ENCODE results near the gene SPRTN.

The SPRTN gene

GRCh38 chr1:231353086-231353485 is 15.0 kb downstream of the SPRTN start:
- no peak overlapping the region for H3K4me3 Mint-ChIP-seq
- peaks cover 6% of the 10 kb centered on the region for H3K4me1 Mint-ChIP-seq (ENCODE audit: low read depth)
- H3K9me3 Mint-ChIP-seq, result no peaks in the 10 kb centered on the region
- H3K27ac Mint-ChIP-seq, result no peak overlapping the region
- peaks cover 57% of the 10 kb centered on the region for H3K36me3 Mint-ChIP-seq (ENCODE audit: low read depth)
- H3K27me3 Mint-ChIP-seq, result no peaks in the 10 kb centered on the region
- DNase-seq, result no peak

GRCh38 chr1:231354330-231355020 is 16.4 kb downstream of the SPRTN start:
- H3K9me3 Mint-ChIP-seq, result no peaks in the 10 kb centered on the region
- no peaks in the 10 kb centered on the region for H3K27me3 Mint-ChIP-seq
- no peak overlapping the region for H3K4me3 Mint-ChIP-seq
- peaks cover 43% of the 10 kb centered on the region for H3K36me3 Mint-ChIP-seq (ENCODE audit: low read depth)
- DNase-seq, result no peak
- peaks cover 7% of the 10 kb centered on the region for H3K4me1 Mint-ChIP-seq (ENCODE audit: low read depth)
- H3K27ac Mint-ChIP-seq, result peak overlapping the region; percentile 4

GRCh38 chr1:231355171-231355570 is 17.1 kb downstream of the SPRTN start:
- Mint-ChIP-seq H3K9me3 (no peaks in the 10 kb centered on the region), H3K27ac (peak overlapping the region; percentile 31), H3K4me1 (ENCODE audit: low read depth) (peaks cover 7% of the 10 kb centered on the region), H3K4me3 (no peak overlapping the region), H3K36me3 (ENCODE audit: low read depth) (peaks cover 36% of the 10 kb centered on the region), H3K27me3 (no peaks in the 10 kb centered on the region)
- DNase-seq, result no peak

- H3K27ac Mint-ChIP-seq, result no peak overlapping the region
- H3K4me1 Mint-ChIP-seq (ENCODE audit: low read depth), result peaks cover 7% of the 10 kb centered on the region
- DNase-seq, result no peak
- no peak overlapping the region for H3K4me3 Mint-ChIP-seq
- no peaks in the 10 kb centered on the region for H3K27me3 Mint-ChIP-seq
- H3K9me3 Mint-ChIP-seq, result no peaks in the 10 kb centered on the region
- H3K36me3 Mint-ChIP-seq (ENCODE audit: low read depth), result peaks cover 28% of the 10 kb centered on the region
Measured at GRCh38 chr1:231357187-231357772, 19.2 kb downstream of the SPRTN start.

- Mint-ChIP-seq H3K4me3 (no peak overlapping the region), H3K9me3 (no peaks in the 10 kb centered on the region), H3K36me3 (ENCODE audit: low read depth) (peaks cover 24% of the 10 kb centered on the region), H3K27me3 (no peaks in the 10 kb centered on the region), H3K4me1 (ENCODE audit: low read depth) (peaks cover 7% of the 10 kb centered on the region), H3K27ac (peak overlapping the region; percentile 57)
- DNase-seq, result no peak
Measured at GRCh38 chr1:231357831-231358354, 19.8 kb downstream of the SPRTN start.

- peaks cover 23% of the 10 kb centered on the region for H3K36me3 Mint-ChIP-seq (ENCODE audit: low read depth)
- H3K27me3 Mint-ChIP-seq, result no peaks in the 10 kb centered on the region
- peaks cover 7% of the 10 kb centered on the region for H3K4me1 Mint-ChIP-seq (ENCODE audit: low read depth)
- H3K4me3 Mint-ChIP-seq, result no peak overlapping the region
- H3K27ac Mint-ChIP-seq, result peak overlapping the region; percentile 2
- no peak for DNase-seq
- H3K9me3 Mint-ChIP-seq, result no peaks in the 10 kb centered on the region
Measured at GRCh38 chr1:231359113-231359512, 21.0 kb downstream of the SPRTN start.

- no peaks in the 10 kb centered on the region for H3K27me3 Mint-ChIP-seq
- peaks cover 41% of the 10 kb centered on the region for H3K36me3 Mint-ChIP-seq (ENCODE audit: low read depth)
- H3K9me3 Mint-ChIP-seq, result no peaks in the 10 kb centered on the region
- peaks cover 9% of the 10 kb centered on the region for H3K4me1 Mint-ChIP-seq (ENCODE audit: low read depth)
- H3K27ac Mint-ChIP-seq, result no peak overlapping the region
- H3K4me3 Mint-ChIP-seq, result no peak overlapping the region
- DNase-seq, result no peak
Measured at GRCh38 chr1:231362325-231362724, 24.2 kb downstream of the SPRTN start.

- Mint-ChIP-seq H3K36me3 (ENCODE audit: low read depth) (peaks cover 49% of the 10 kb centered on the region), H3K4me1 (ENCODE audit: low read depth) (peaks cover 2% of the 10 kb centered on the region), H3K4me3 (no peak overlapping the region), H3K27ac (peak overlapping the region; percentile 65), H3K27me3 (no peaks in the 10 kb centered on the region), H3K9me3 (no peaks in the 10 kb centered on the region)
- DNase-seq, result no peak
Measured at GRCh38 chr1:231363624-231364023, 25.5 kb downstream of the SPRTN start.

- Mint-ChIP-seq H3K9me3 (no peaks in the 10 kb centered on the region), H3K27ac (peak overlapping the region; percentile 51), H3K4me1 (ENCODE audit: low read depth) (peaks cover 2% of the 10 kb centered on the region), H3K36me3 (ENCODE audit: low read depth) (peaks cover 52% of the 10 kb centered on the region), H3K4me3 (no peak overlapping the region), H3K27me3 (no peaks in the 10 kb centered on the region)
- DNase-seq, result no peak
Measured at GRCh38 chr1:231364192-231364591, 26.1 kb downstream of the SPRTN start.

GRCh38 chr1:231369282-231369681 is 31.2 kb downstream of the SPRTN start:
- H3K27ac Mint-ChIP-seq, result peak overlapping the region; percentile 10
- peaks cover 43% of the 10 kb centered on the region for H3K36me3 Mint-ChIP-seq (ENCODE audit: low read depth)
- no peak overlapping the region for H3K4me3 Mint-ChIP-seq
- no peaks in the 10 kb centered on the region for H3K27me3 Mint-ChIP-seq
- H3K4me1 Mint-ChIP-seq (ENCODE audit: low read depth), result peaks cover 2% of the 10 kb centered on the region
- DNase-seq, result no peak
- H3K9me3 Mint-ChIP-seq, result no peaks in the 10 kb centered on the region

GRCh38 chr1:231372501-231372900 is 34.4 kb downstream of the SPRTN start:
- Mint-ChIP-seq H3K27ac (no peak overlapping the region), H3K27me3 (no peaks in the 10 kb centered on the region), H3K36me3 (ENCODE audit: low read depth) (peaks cover 21% of the 10 kb centered on the region), H3K9me3 (no peaks in the 10 kb centered on the region), H3K4me3 (no peak overlapping the region), H3K4me1 (ENCODE audit: low read depth) (peaks cover 19% of the 10 kb centered on the region)
- no peak for DNase-seq

- H3K4me3 Mint-ChIP-seq, result no peak overlapping the region
- H3K27ac Mint-ChIP-seq, result no peak overlapping the region
Measured at GRCh38 chr1:231374394-231374793, 36.3 kb downstream of the SPRTN start.

GRCh38 chr1:231376101-231376500 is 38.0 kb downstream of the SPRTN start:
- no peak for DNase-seq
- Mint-ChIP-seq H3K4me1 (ENCODE audit: low read depth) (peaks cover 42% of the 10 kb centered on the region), H3K9me3 (no peaks in the 10 kb centered on the region), H3K27ac (no peak overlapping the region), H3K27me3 (no peaks in the 10 kb centered on the region), H3K36me3 (ENCODE audit: low read depth) (peaks cover 7% of the 10 kb centered on the region), H3K4me3 (no peak overlapping the region)

More at GRCh38 chr1:231374394-231374793, 36.3 kb downstream of the SPRTN start:
- Mint-ChIP-seq H3K27me3 (no peaks in the 10 kb centered on the region), H3K9me3 (no peaks in the 10 kb centered on the region), H3K4me1 (ENCODE audit: low read depth) (peaks cover 34% of the 10 kb centered on the region), H3K36me3 (ENCODE audit: low read depth) (peaks cover 11% of the 10 kb centered on the region)
- DNase-seq, result no peak

GRCh38 chr1:231376875-231377549 is 38.9 kb downstream of the SPRTN start:
- Mint-ChIP-seq H3K36me3 (ENCODE audit: low read depth) (peaks cover 4% of the 10 kb centered on the region), H3K9me3 (no peaks in the 10 kb centered on the region), H3K4me3 (no peak overlapping the region), H3K27me3 (no peaks in the 10 kb centered on the region), H3K4me1 (ENCODE audit: low read depth) (peaks cover 51% of the 10 kb centered on the region), H3K27ac (peak overlapping the region; percentile 84)
- DNase-seq, result peak; percentile 37

GRCh38 chr1:231381729-231382128 is 43.6 kb downstream of the SPRTN start:
- Mint-ChIP-seq H3K27ac (peak overlapping the region; percentile 56), H3K9me3 (no peaks in the 10 kb centered on the region), H3K4me3 (no peak overlapping the region), H3K4me1 (ENCODE audit: low read depth) (peaks cover 47% of the 10 kb centered on the region), H3K27me3 (no peaks in the 10 kb centered on the region), H3K36me3 (ENCODE audit: low read depth) (peaks cover 4% of the 10 kb centered on the region)
- DNase-seq, result no peak
